ENCODE measurements around the gene SNX18. TPM values are rescaled to one million over a fixed set of nuclear protein-coding genes. Genes with fewer than 3 reads are reported as not detected.

SNX18 gene
- total and polyA plus RNA-seq, 10 of the 15 experiments (the other 5 are each of a cell fraction or from before 2014, with no cell fraction given): 0.27 to 1.7 (median 0.47) TPM

DNA sequence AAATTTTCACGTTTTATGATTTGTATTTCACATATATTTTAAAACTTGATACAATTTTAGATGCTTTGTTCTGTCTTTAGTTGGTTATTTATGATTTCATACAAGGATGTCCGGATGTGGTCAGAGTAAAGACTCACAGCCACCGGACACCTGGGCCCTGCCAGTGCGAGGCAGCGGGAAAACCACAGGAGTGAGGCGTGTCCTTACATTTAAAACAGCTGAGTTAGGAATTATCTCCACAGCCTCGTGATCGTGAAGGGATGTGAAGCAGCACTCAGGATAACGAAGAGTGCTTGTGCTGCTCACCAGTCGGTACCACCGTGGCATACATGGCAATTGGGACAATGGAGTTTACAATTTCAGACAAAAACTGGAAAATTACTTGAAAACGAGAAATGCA is 14.0 kb downstream of the SNX18 start:
- FAIRE-seq (no peak), ATAC-seq (no peak), DNase-seq (ENCODE audit: low read depth, low spot score) (no peak)
- ChIA-PET POLR2A (no interaction called here), SMC1A (ENCODE audit: uncharacterized antibody, unreplicated experiment) (no interaction called here), RAD21 (ENCODE audit: unreplicated experiment) (no interaction called here), CTCF (no interaction called here)
- no TSS peak for BruUV-seq (replicated peaks)
- no peak overlapping the region for H3K4me3 ChIP-seq
- H3K9me3 ChIP-seq (replicated peaks; ENCODE audit: control insufficient read depth, insufficient read depth, low read length): no peaks in the 10 kb centered on the region
- no peak overlapping the region for H2AFZ ChIP-seq (ENCODE audit: control insufficient read depth, low read depth, low read length)
- H3K36me3 ChIP-seq (ENCODE audit: control insufficient read depth in 2 of 2, insufficient read depth in 2 of 2, low read length in 1 of 2): no peaks in the 10 kb centered on the region
- no peak overlapping the region for H3K27ac ChIP-seq (ENCODE audit: control insufficient read depth, insufficient read depth)
- no peaks in the 10 kb centered on the region for H4K20me1 ChIP-seq (ENCODE audit: control insufficient read depth, insufficient read depth)
- no peak overlapping the region for H3K4me2 ChIP-seq (ENCODE audit: control insufficient read depth, insufficient read depth)
- no peaks in the 10 kb centered on the region for H3K79me2 ChIP-seq (ENCODE audit: control insufficient read depth, insufficient read depth, low read length)
- in situ Hi-C loops (cut with MboI): no loop called here
- intact Hi-C loops (cut with micrococcal nuclease; ENCODE audit: unreplicated experiment): no loop called here
- no peaks in the 10 kb centered on the region for H3K4me1 ChIP-seq (ENCODE audit: control insufficient read depth, insufficient read depth, low read length)
- no peaks in the 10 kb centered on the region for H3K27me3 ChIP-seq (replicated peaks in 1 of 2; ENCODE audit: control insufficient read depth in 2 of 2, insufficient read depth in 2 of 2, low read length in 1 of 2)
- no peak overlapping the region for H3K9ac ChIP-seq (ENCODE audit: control insufficient read depth, insufficient read depth, low read length)
- WGBS (ENCODE audit: insufficient coverage, insufficient replicate concordance, low lambda C conversion rate, missing lambda C conversion rate): 47% methylated on average over 12 of the region's 12 CpGs
- TF ChIP-seq TCF3 (IDR thresholded peaks at IDR 0.05; ENCODE audit: borderline replicate concordance, insufficient read depth, low read depth, low read length) (no peak), EZH2 (IDR thresholded peaks at IDR 0.05; ENCODE audit: borderline replicate concordance, control insufficient read depth, low read depth, low read length) (no peak), JUNB (IDR thresholded peaks at IDR 0.05) (no peak), NR2F1 (conservative IDR thresholded peaks at IDR 0.05) (no peak), POLR2A (IDR thresholded peaks at IDR 0.05; ENCODE audit: low read depth, low read length) (no peak), SP1 (IDR thresholded peaks at IDR 0.05; ENCODE audit: low read depth, low read length) (no peak), TBL1XR1 (IDR thresholded peaks at IDR 0.05; ENCODE audit: low read depth, low read length) (no peak), EGR1 (IDR thresholded peaks at IDR 0.05; ENCODE audit: borderline replicate concordance in 1 of 2, low read depth in 2 of 2, low read length in 2 of 2) (no peak)
- TF ChIP-seq, protein P1, sequence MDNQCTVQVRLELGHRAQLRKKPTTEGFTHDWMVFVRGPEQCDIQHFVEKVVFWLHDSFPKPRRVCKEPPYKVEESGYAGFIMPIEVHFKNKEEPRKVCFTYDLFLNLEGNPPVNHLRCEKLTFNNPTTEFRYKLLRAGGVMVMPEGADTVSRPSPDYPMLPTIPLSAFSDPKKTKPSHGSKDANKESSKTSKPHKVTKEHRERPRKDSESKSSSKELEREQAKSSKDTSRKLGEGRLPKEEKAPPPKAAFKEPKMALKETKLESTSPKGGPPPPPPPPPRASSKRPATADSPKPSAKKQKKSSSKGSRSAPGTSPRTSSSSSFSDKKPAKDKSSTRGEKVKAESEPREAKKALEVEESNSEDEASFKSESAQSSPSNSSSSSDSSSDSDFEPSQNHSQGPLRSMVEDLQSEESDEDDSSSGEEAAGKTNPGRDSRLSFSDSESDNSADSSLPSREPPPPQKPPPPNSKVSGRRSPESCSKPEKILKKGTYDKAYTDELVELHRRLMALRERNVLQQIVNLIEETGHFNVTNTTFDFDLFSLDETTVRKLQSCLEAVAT (IDR thresholded peaks at IDR 0.05): no peak
- TF ChIP-seq, protein P2, sequence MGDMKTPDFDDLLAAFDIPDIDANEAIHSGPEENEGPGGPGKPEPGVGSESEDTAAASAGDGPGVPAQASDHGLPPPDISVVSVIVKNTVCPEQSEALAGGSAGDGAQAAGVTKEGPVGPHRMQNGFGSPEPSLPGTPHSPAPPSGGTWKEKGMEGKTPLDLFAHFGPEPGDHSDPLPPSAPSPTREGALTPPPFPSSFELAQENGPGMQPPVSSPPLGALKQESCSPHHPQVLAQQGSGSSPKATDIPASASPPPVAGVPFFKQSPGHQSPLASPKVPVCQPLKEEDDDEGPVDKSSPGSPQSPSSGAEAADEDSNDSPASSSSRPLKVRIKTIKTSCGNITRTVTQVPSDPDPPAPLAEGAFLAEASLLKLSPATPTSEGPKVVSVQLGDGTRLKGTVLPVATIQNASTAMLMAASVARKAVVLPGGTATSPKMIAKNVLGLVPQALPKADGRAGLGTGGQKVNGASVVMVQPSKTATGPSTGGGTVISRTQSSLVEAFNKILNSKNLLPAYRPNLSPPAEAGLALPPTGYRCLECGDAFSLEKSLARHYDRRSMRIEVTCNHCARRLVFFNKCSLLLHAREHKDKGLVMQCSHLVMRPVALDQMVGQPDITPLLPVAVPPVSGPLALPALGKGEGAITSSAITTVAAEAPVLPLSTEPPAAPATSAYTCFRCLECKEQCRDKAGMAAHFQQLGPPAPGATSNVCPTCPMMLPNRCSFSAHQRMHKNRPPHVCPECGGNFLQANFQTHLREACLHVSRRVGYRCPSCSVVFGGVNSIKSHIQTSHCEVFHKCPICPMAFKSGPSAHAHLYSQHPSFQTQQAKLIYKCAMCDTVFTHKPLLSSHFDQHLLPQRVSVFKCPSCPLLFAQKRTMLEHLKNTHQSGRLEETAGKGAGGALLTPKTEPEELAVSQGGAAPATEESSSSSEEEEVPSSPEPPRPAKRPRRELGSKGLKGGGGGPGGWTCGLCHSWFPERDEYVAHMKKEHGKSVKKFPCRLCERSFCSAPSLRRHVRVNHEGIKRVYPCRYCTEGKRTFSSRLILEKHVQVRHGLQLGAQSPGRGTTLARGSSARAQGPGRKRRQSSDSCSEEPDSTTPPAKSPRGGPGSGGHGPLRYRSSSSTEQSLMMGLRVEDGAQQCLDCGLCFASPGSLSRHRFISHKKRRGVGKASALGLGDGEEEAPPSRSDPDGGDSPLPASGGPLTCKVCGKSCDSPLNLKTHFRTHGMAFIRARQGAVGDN (IDR thresholded peaks at IDR 0.05): no peak
- TF ChIP-seq, protein P3, sequence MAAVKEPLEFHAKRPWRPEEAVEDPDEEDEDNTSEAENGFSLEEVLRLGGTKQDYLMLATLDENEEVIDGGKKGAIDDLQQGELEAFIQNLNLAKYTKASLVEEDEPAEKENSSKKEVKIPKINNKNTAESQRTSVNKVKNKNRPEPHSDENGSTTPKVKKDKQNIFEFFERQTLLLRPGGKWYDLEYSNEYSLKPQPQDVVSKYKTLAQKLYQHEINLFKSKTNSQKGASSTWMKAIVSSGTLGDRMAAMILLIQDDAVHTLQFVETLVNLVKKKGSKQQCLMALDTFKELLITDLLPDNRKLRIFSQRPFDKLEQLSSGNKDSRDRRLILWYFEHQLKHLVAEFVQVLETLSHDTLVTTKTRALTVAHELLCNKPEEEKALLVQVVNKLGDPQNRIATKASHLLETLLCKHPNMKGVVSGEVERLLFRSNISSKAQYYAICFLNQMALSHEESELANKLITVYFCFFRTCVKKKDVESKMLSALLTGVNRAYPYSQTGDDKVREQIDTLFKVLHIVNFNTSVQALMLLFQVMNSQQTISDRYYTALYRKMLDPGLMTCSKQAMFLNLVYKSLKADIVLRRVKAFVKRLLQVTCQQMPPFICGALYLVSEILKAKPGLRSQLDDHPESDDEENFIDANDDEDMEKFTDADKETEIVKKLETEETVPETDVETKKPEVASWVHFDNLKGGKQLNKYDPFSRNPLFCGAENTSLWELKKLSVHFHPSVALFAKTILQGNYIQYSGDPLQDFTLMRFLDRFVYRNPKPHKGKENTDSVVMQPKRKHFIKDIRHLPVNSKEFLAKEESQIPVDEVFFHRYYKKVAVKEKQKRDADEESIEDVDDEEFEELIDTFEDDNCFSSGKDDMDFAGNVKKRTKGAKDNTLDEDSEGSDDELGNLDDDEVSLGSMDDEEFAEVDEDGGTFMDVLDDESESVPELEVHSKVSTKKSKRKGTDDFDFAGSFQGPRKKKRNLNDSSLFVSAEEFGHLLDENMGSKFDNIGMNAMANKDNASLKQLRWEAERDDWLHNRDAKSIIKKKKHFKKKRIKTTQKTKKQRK (IDR thresholded peaks at IDR 0.05; ENCODE audit: low read depth, low read length): no peak
- TF ChIP-seq, protein P4, sequence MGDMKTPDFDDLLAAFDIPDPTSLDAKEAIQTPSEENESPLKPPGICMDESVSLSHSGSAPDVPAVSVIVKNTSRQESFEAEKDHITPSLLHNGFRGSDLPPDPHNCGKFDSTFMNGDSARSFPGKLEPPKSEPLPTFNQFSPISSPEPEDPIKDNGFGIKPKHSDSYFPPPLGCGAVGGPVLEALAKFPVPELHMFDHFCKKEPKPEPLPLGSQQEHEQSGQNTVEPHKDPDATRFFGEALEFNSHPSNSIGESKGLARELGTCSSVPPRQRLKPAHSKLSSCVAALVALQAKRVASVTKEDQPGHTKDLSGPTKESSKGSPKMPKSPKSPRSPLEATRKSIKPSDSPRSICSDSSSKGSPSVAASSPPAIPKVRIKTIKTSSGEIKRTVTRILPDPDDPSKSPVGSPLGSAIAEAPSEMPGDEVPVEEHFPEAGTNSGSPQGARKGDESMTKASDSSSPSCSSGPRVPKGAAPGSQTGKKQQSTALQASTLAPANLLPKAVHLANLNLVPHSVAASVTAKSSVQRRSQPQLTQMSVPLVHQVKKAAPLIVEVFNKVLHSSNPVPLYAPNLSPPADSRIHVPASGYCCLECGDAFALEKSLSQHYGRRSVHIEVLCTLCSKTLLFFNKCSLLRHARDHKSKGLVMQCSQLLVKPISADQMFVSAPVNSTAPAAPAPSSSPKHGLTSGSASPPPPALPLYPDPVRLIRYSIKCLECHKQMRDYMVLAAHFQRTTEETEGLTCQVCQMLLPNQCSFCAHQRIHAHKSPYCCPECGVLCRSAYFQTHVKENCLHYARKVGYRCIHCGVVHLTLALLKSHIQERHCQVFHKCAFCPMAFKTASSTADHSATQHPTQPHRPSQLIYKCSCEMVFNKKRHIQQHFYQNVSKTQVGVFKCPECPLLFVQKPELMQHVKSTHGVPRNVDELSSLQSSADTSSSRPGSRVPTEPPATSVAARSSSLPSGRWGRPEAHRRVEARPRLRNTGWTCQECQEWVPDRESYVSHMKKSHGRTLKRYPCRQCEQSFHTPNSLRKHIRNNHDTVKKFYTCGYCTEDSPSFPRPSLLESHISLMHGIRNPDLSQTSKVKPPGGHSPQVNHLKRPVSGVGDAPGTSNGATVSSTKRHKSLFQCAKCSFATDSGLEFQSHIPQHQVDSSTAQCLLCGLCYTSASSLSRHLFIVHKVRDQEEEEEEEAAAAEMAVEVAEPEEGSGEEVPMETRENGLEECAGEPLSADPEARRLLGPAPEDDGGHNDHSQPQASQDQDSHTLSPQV (IDR thresholded peaks at IDR 0.05): no peak
